Mesodermal cell (in vitro differentiated cells): Measurements from ENCODE around the gene UGGT2.

ENCODE experiments used
- H3K27ac ChIP-seq: 2 replicates; pipeline ENCODE4 v1.7.0; 2013; ENCODE audit warnings: mild to moderate bottlenecking, low read depth, low read length, moderate library complexity; ENCODE audit not compliant: severe bottlenecking
- H3K36me3 ChIP-seq: 2 replicates; pipeline ENCODE4 v1.7.1; 2013; ENCODE audit warnings: mild to moderate bottlenecking, low read length, moderate library complexity; ENCODE audit not compliant: control insufficient read depth, insufficient read depth
- H3K4me1 ChIP-seq: one replicate; pipeline ENCODE4 v1.7.1; 2013; ENCODE audit warnings: mild to moderate bottlenecking, low read length; ENCODE audit not compliant: insufficient read depth, control insufficient read depth, poor library complexity, severe bottlenecking
- H3K4me3 ChIP-seq: 2 replicates; pipeline ENCODE4 v1.7.0; 2013; ENCODE audit warnings: low read length, control low read depth, mild to moderate bottlenecking; ENCODE audit not compliant: insufficient read depth, poor library complexity, severe bottlenecking; ENCODE audit errors: extremely low read depth
- H3K9me3 ChIP-seq: 2 replicates; pipeline ENCODE4 v1.7.1; 2013; ENCODE audit warnings: mild to moderate bottlenecking, low read length, moderate library complexity; ENCODE audit not compliant: control insufficient read depth
- WGBS, 2 experiments: methylation state at CpG; one replicate each; pipeline ENCODE4 v1.1.5; 2013; ENCODE audit warnings: missing lambda C conversion rate in 2 of 2; ENCODE audit not compliant: insufficient coverage in 2 of 2; 5-methylcytosine and 5-hydroxymethylcytosine counted together

UGGT2 gene

DNA sequence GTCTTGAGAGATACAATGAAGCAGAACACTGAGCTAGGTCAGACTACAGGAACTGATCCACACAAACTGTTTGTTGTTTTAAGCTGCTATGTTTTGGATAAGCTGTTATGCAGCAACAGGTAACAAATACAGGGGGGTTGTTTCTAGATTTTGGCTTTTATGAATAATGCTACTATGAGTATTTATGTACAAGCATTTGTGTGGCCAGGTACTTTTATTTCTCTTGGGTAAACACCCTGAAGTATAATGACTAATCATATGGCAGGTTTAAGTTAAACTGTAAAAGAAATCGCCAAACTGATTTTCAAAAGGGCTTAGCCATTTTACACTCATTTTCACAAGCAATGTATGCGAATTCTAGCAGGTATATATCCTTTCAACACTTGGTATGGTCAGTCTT, 210.3 kb downstream of the UGGT2 start:
- Histone ChIP-seq H3K36me3 (peaks cover 12% of the 10 kb centered on the region), H3K4me1 (no peaks in the 10 kb centered on the region), H3K9me3 (peaks cover 19% of the 10 kb centered on the region), H3K4me3 (no peak overlapping the region), H3K27ac (no peak overlapping the region)
- 100% methylated on average over 1 of the region's 2 CpGs; no CpG with 5 or more reads in 1 of the 2 experiments for WGBS, 2 experiments

DNA sequence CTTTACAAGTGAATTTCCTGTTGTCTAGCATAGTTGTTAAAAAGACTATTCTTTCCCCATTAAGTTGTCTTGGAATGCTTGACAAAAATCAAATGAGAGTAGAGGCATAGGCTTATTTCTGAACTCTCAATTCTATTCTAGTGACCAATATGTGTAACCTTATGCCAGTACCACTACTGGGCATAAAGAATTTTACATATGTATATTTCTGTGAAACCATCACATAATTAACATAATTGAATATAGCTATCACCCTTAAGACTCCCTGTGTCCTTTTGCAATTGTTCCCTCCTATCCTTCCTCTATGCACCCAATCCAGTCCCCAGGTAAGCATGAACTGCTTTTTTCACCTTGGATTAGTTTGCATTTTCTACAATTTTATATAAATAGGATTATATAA, 211.3 kb downstream of the UGGT2 start:
- Histone ChIP-seq H3K36me3 (peaks cover 3% of the 10 kb centered on the region), H3K27ac (no peak overlapping the region), H3K9me3 (peaks cover 14% of the 10 kb centered on the region), H3K4me1 (no peaks in the 10 kb centered on the region), H3K4me3 (no peak overlapping the region)

DNA sequence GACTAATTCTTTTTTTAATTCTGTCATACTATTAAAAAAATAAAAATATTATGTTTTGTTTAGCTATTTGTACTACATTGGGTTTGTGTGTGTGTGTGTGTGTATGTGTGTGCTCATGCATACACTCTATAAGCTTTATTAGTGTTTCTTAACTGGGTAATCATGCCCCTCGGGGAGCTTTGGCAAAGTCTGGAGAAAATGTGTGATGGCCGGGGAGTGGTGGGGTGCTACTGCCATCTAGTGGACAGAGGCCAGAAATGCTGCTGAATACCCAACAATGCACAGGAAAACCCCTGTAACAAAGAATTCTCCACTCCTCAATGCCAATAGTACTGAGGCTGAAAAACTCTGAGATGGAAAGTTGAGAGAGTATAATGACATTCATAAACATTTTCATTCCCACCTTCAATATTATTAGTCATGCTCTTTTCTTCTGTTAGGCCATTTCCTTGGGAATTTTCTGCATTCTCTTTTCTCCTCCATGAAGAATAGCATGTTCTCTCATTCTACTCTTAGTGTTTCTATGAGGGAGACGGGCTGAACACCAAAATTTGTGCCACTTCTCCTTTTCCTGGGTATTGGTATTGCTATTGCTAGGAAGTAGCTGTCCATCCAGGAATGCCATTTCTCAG, 219.0 kb downstream of the UGGT2 start:
- WGBS, 2 experiments = 60% methylated on average over 1 of the region's 3 CpGs; no CpG with 5 or more reads in 1 of the 2 experiments
- Histone ChIP-seq H3K4me1 (peaks cover 10% of the 10 kb centered on the region), H3K9me3 (peaks cover 11% of the 10 kb centered on the region), H3K36me3 (no peaks in the 10 kb centered on the region), H3K4me3 (no peak overlapping the region), H3K27ac (no peak overlapping the region)

DNA sequence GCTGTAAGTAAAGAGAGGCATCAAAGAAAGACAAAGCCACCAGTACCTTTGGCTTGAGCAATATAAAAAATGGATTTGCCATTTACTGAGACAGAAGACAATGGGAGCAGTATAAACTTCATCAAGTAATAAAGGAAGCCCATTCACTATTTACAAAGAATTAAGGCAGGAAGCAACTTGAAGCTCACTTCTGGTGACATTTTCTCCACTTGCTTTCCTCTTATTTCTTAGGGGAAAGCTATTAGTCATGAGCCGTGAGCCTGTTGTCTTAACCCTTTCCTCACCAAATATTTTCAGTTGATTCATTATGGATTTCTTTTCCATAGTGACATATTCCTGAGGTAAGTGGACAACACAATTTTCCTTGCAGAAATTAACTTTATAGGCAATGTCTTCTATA, 219.5 kb downstream of the UGGT2 start:
- no CpG with 5 or more reads among the region's 1 CpG for WGBS, 2 experiments
- Histone ChIP-seq H3K4me1 (peaks cover 10% of the 10 kb centered on the region), H3K9me3 (peaks cover 7% of the 10 kb centered on the region), H3K36me3 (no peaks in the 10 kb centered on the region), H3K4me3 (no peak overlapping the region), H3K27ac (no peak overlapping the region)

DNA sequence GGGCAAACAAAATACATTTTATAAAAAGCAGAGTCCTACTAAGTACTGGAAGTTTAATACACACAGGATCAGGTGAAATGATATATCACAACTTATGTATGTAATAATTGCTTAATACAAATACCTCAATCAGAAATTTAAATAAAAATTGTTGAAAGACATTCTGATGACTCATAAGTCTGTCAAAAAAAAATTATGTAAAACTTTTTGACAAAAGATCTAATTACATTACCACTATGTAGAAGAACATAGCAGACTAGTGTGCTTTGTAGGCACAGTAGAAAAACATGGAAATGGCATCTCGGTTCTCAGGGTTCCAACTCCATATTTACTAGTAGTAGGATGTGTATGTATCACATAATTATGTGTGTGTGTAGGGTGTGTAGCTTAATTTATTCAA, 220.1 kb downstream of the UGGT2 start:
- H3K4me1 ChIP-seq = peaks cover 10% of the 10 kb centered on the region
- peaks cover under 1% of the 10 kb centered on the region for H3K9me3 ChIP-seq
- no CpG with 5 or more reads among the region's 1 CpG for WGBS, 2 experiments
- no peak overlapping the region for H3K27ac ChIP-seq
- H3K36me3 ChIP-seq = no peaks in the 10 kb centered on the region
- H3K4me3 ChIP-seq = no peak overlapping the region

DNA sequence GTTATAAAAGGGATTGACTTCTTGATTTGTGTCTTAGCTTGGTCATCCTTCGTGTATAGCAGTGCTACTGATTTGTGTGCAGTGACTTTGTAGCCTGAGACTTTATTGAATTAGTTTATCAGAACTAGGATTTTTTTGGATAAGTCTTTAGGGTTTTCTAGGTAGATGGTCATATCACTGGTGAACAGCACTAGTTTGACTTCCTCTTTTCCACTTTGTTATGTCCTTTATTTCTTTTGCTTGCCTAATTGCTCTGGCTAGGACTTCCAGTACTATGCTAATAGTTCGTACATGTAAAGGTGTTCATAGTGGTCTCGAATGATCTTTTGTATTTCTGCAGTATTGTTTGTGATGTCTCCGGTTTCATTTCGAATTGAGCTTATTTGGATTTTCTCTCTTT, 230.9 kb downstream of the UGGT2 start:
- H3K4me3 ChIP-seq = no peak overlapping the region
- WGBS, 2 experiments = 100% methylated on average over 1 of the region's 5 CpGs; no CpG with 5 or more reads in 1 of the 2 experiments
- peaks cover 10% of the 10 kb centered on the region for H3K36me3 ChIP-seq
- no peaks in the 10 kb centered on the region for H3K9me3 ChIP-seq
- H3K4me1 ChIP-seq = no peaks in the 10 kb centered on the region
- H3K27ac ChIP-seq = no peak overlapping the region

DNA sequence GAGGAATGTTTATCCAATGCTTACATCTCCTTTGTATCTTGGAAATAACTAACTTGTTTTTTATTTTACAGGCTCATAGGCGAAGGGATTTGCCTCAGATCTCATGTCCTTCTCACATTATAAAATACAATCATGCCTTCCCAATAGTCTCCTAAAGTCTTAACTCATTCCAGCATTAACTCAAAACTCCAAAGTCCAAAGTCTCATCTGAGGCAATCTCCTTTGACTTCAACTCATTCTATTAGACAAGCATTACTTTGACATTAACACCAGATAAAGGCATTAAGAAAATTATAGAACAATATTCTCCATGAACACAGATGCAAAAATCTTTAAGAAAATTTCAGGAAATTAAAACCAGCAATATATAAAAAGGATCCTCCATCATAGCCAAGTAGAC, 238.7 kb downstream of the UGGT2 start:
- Histone ChIP-seq H3K27ac (no peak overlapping the region), H3K4me3 (no peak overlapping the region), H3K9me3 (peaks cover 3% of the 10 kb centered on the region), H3K4me1 (no peaks in the 10 kb centered on the region), H3K36me3 (peaks cover 5% of the 10 kb centered on the region)
- WGBS, 2 experiments = 85 to 100% methylated on average over 1 of the region's 1 CpG

DNA sequence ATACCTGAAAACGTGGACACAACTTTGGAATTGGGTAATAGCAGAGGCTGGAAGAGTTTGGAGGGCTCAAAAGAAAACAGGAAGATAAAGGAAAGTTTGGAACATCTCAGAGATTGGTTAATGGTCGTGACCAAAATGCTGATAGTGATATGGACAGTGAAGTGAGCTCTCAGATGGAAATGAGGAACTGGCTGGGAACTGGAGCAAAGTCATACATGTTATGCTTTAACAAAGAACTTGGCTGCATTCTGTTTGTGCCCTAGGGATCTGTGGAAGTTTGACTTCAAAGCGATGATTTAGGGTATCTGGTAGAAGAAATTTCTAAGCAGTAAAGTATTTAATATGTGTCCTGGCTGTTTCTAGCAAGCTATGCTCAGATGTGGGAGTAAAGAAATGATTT, 240.1 kb downstream of the UGGT2 start:
- H3K4me1 ChIP-seq = no peaks in the 10 kb centered on the region
- no peak overlapping the region for H3K27ac ChIP-seq
- WGBS, 2 experiments = 92 to 94% methylated on average over 3 of the region's 3 CpGs
- no peak overlapping the region for H3K4me3 ChIP-seq
- peaks cover 5% of the 10 kb centered on the region for H3K36me3 ChIP-seq
- peaks cover 3% of the 10 kb centered on the region for H3K9me3 ChIP-seq

DNA sequence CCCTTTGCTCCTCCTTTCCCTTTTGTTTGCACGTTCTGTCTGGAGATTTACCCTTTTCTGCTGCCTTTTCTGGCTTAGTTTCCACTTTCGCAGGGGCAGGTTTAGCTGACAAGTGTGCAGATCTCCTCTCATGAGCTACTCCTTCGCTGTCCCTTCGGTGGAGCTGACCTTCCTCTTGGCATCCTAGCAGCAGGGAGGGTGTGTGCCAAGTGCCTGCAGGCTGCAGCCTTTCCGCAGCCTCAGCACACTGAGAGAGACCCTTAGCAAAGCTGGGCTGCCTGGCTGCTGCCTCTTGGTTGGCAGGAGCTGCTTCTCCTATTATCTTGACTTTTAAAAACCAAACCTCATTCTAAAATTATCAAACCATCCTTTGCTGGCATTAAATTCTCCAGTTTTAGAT, 243.8 kb downstream of the UGGT2 start:
- 88 to 89% methylated on average over 5 of the region's 5 CpGs for WGBS, 2 experiments
- H3K4me3 ChIP-seq = no peak overlapping the region
- no peak overlapping the region for H3K27ac ChIP-seq
- no peaks in the 10 kb centered on the region for H3K4me1 ChIP-seq
- peaks cover 12% of the 10 kb centered on the region for H3K9me3 ChIP-seq
- H3K36me3 ChIP-seq = peaks cover 3% of the 10 kb centered on the region

DNA sequence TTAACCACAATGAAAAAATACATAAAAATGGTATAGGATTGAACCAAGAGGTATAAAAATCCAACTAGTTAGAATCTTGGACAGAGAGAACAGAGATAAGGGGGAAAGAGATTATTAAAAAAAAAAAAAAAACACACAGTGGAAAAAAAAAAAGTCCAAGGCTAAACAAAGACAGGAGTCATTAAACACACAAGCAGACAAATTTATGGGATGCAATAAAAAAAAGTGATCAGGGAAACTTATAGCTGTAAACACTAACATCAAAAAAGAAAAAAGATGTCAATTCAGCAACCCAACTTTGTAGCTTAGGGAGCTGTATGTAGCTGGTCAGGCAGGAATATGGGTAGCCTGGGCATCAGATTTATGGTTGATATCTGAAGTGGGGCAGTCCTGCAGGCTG, 247.3 kb downstream of the UGGT2 start:
- Histone ChIP-seq H3K36me3 (peaks cover 19% of the 10 kb centered on the region), H3K27ac (no peak overlapping the region), H3K4me1 (peaks cover 4% of the 10 kb centered on the region), H3K9me3 (peaks cover 9% of the 10 kb centered on the region), H3K4me3 (no peak overlapping the region)

DNA sequence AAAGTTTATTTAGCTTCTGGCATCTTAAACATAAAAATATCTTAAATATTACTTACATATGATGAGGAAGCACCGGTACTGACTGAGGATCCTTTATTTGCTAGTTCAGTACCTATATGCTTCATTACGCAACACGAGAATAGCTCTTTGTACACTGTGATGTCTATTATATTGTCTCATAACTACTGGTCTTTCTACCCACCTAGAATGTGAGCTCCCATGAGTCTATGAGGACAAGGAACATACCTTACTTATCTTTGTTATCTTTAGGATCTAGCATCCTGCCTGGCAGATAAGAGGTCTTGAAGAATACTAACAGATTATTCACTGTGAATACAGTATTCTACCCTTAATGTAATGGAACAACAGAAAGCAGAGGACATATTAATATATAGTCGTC, 251.4 kb downstream of the UGGT2 start:
- peaks cover 9% of the 10 kb centered on the region for H3K9me3 ChIP-seq
- H3K4me1 ChIP-seq = peaks cover 4% of the 10 kb centered on the region
- WGBS, 2 experiments = 57% methylated on average over 1 of the region's 4 CpGs; no CpG with 5 or more reads in 1 of the 2 experiments
- peaks cover 27% of the 10 kb centered on the region for H3K36me3 ChIP-seq
- no peak overlapping the region for H3K27ac ChIP-seq
- no peak overlapping the region for H3K4me3 ChIP-seq
